ENCODE data around the gene GBX2.

GBX2 gene

DNA sequence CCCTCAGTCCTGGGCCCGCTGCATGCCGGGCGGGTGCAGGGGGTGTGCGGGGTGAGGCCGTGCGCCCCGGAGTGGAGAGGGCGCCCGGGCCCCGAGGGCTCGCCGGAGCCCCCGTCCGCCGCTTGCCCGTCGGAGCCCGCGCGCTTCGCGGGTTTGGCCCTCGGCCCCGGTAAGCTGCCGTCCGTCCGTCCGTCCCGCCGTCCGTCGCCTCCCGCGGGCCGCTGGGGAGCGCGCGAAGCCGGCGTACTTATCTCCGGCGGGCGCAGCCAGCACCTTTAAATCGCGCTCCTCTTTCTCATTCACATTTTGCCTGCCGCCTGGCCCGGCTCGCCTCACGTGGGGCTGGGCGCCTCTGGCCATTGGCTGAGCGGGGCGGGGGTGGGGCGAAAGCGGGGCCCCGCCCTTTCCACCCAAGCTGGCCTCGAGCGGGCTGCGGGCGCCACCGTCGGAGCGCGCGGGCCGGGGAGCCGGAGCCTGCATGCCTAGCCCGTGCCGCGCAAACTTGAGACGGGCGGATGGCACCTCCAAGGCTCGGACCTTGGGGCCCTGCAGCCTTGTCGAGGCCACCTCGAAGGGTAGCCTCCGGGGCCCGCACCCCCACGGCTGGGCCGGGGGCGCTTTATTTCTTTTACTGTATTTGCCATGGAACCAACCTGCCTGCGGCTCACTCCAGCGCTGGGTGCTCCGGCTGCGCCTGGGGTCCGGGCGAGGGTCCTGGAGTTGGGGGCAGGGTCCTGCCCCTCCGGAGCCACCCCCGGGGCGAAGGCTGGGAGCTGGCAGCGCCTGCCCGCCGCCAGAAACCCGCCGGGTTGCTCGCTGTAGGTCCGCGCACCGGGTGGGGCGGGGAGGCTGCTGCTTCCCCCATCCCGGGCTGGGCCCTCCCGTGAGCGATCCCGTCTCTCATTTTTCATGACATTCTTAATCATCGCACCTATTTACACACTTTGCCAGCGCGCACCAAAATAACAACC, at the start of gene GBX2:
TSS of gene GBX2 (minus strand) at position 277 of the 971 bp plus-strand sequence. CDS start 415 bp downstream, outside the sequence.
- Mint-ChIP-seq H3K9me3 (no peaks in the 10 kb centered on the region), H3K4me3 (peak within 1 kb of the TSS; percentile 29 to 41), H3K27me3 (peaks cover 47 to 70% of the 10 kb centered on the region in 2 donors), H3K27ac (peak within 1 kb of the TSS; percentile 94), H3K4me1 (peaks cover 5 to 17% of the 10 kb centered on the region in 2 donors), H3K36me3 (peaks cover 0 to 3% of the 10 kb centered on the region in 2 donors)
- ATAC-seq (replicated peaks) (no peak), DNase-seq (no peak)

DNA sequence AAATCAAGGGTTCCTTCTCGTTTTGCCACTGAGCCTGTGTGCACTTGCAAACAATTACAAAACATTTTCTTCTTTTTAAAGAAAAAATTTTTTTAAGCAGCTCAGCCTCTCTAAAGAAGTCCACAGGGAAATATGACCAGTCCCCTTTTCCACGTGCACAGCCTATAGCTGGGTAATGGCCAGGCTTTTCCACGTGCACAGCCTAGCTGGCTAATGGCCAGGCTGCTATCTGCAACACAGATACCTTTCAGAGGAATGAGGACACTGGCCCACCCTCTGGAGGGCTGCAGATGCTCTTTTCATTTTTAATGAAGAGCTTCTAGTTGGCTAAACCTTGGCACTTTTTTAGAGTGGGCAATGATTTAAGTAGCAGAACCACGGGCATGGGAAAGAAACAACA, 49.7 kb upstream of the GBX2 start:
- Mint-ChIP-seq H3K9me3 (peaks cover 3 to 6% of the 10 kb centered on the region in 2 donors), H3K36me3 (no peaks in the 10 kb centered on the region), H3K27me3 (peaks cover 31% of the 10 kb centered on the region in 2 donors), H3K4me3 (no peak overlapping the region), H3K4me1 (no peaks in the 10 kb centered on the region), H3K27ac (no peak overlapping the region)
- ATAC-seq (replicated peaks) (no peak), DNase-seq (no peak)

DNA sequence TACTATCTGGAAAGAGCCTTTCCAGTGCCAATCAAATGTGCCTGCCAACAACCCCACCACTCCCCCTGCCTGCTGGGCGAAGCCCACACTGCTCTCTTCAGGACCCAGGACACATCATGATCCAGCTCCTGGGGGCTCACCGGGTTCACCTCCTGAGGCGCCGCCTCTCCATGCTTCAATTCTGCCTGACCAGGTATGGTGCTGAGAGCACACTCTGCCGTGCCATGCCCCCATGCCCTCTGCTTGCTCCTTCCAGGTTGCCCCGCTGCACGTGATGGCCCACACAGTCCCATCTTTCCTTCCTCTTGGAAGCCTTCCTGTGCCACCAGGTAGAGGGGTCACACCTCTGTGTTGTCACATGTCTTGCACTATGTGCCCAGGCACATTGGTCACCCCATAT, 48.5 kb upstream of the GBX2 start:
- Mint-ChIP-seq H3K36me3 (no peaks in the 10 kb centered on the region), H3K27ac (no peak overlapping the region), H3K9me3 (peaks cover 3 to 6% of the 10 kb centered on the region in 2 donors), H3K4me3 (no peak overlapping the region), H3K4me1 (no peaks in the 10 kb centered on the region), H3K27me3 (peaks cover 31% of the 10 kb centered on the region in 2 donors)
- ATAC-seq (replicated peaks), result no peak
- no peak for DNase-seq

DNA sequence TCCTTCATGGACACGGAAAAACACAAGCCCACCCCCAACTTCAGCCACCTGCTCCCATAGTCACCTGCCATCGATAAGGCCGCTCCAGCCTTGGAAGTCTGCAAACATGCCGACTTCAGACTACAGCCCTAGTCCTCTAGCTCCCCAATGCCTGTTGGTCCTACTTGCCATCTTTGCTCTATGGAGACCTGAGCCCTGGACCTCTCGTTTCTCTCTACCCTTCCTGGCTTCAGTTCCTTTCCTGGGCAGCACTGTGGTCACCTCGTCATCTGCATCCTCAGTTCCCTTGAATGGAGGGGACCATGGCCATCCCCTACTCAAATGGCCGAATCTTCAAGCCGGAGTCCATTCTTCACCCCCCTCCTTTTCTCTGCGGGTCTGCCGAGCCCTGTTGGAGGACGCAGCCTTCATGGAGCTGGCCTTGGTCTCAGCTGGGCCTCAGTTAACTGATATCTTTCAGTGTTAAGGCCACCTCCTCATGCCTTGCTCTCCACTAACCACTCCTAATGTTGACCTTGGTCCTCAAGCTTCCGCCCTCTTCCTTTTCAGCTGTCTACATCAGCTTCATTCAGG, 47.7 kb upstream of the GBX2 start:
- Mint-ChIP-seq H3K36me3 (no peaks in the 10 kb centered on the region), H3K27ac (no peak overlapping the region)
- no peak for ATAC-seq (replicated peaks)

DNA sequence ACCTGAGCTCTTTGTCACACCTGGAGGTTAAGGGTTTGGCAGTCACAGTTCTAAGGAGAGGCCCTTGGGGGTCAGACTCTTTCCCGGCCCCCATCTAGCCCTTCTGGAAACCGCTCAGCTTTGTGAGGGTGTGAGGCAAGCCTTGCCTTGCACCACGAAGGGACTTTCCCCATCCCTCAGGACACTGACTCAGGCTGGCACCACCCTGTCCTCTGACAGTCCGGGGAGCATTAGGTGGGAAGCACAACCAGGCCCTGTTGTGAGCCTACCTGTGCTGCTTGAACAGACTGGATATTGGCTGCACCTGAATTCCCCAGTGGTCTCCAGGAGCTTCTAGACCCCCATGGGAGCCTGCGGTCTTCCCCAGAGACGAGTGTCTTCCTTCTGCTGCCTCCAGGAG, 47.0 kb upstream of the GBX2 start:
- H3K4me1 Mint-ChIP-seq, result no peaks in the 10 kb centered on the region
- no peak for DNase-seq
- peaks cover 30 to 40% of the 10 kb centered on the region in 2 donors for H3K27me3 Mint-ChIP-seq
- peaks cover 2 to 3% of the 10 kb centered on the region in 2 donors for H3K9me3 Mint-ChIP-seq
- H3K27ac Mint-ChIP-seq, result no peak overlapping the region
- no peak for ATAC-seq (replicated peaks)
- no peak overlapping the region for H3K4me3 Mint-ChIP-seq
- H3K36me3 Mint-ChIP-seq, result no peaks in the 10 kb centered on the region

More for the DNA sequence above, 47.7 kb upstream of the GBX2 start:
- H3K27me3 Mint-ChIP-seq, result peaks cover 33 to 36% of the 10 kb centered on the region in 2 donors
- H3K9me3 Mint-ChIP-seq, result peaks cover 2 to 3% of the 10 kb centered on the region in 2 donors
- no peak overlapping the region for H3K4me3 Mint-ChIP-seq
- DNase-seq, result no peak
- no peaks in the 10 kb centered on the region for H3K4me1 Mint-ChIP-seq

DNA sequence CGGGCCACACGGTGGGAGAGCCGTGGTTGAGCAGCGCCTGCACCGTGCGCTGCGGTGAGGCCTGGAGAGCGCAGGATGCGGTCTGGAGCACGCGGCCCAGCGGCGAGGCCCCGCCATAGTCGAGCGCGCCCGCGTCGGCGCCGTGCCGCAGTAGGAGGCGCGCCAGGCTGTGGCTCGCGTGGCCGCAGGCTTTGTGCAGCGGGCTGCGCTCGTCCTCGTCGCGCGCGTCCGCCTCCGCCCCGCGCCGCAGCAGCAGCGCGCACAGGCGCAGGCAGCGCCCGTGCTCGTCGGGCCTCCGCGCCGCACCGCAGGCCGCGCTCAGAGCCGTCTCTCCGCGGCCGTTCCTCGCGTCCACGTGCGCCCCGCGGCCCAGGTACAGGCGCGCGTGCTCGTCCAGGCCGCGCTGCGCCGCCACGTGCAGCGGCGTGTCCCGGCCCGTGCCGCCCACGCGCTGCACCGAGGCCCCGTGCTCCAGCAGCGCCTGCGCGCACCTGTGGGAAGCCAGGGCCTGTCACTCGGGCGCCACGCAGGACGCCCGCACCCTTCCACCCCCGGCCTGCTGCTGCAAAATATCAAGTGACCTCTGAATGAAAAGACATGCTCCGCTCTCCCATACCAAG, 46.3 kb upstream of the GBX2 start:
- ATAC-seq (replicated peaks) (no peak), DNase-seq (no peak)
- H3K4me3 Mint-ChIP-seq, result no peak overlapping the region
- no peak overlapping the region for H3K27ac Mint-ChIP-seq
- peaks cover 32 to 40% of the 10 kb centered on the region in 2 donors for H3K27me3 Mint-ChIP-seq
- H3K4me1 Mint-ChIP-seq, result no peaks in the 10 kb centered on the region
- H3K9me3 Mint-ChIP-seq, result peaks cover 2 to 3% of the 10 kb centered on the region in 2 donors
- no peaks in the 10 kb centered on the region for H3K36me3 Mint-ChIP-seq

DNA sequence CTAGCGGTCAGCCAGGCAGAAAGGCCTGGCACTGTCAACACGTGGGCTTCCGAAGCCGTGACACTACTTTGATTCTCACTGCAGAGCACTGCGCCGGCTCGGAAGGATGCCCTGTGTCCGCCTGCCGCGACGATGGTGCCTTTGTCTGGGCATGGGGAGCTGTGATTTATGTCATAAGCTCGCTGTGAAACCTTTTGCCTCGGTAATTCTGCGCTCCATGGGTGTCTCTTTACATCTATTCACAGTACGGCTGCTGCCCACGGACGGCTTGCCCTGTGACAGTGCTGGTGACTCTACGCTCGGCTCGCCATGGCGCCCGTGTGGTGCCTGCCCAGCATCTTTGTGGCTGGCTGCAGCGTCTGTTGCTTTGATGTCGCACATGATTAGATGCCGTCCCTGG, 43.1 kb upstream of the GBX2 start:
- no peak overlapping the region for H3K4me3 Mint-ChIP-seq
- H3K27me3 Mint-ChIP-seq, result peaks cover 28 to 32% of the 10 kb centered on the region in 2 donors
- DNase-seq (no peak), ATAC-seq (replicated peaks) (no peak)
- H3K4me1 Mint-ChIP-seq, result no peaks in the 10 kb centered on the region
- peaks cover 0 to 2% of the 10 kb centered on the region in 2 donors for H3K9me3 Mint-ChIP-seq
- H3K36me3 Mint-ChIP-seq, result peaks cover 0 to 2% of the 10 kb centered on the region in 2 donors
- H3K27ac Mint-ChIP-seq, result no peak overlapping the region

DNA sequence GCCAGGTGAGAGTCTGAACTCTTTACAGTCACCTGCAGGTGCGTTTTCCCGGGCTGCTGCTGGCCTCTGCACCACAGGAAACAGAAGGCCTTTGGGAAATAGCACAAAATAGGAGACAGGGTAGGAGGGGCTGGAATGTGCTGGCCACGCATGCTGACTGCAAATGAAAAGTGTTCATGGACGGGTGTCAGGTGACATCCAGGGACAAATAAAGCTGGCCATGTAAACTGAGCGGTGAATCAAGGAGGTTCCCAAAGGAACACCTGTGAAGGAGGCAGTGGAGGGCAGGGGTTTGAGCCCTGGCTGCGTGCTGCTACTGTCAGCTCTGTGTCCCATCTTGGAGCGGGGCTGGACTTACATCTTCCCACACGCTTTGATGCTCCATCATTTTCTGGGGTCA, 42.4 kb upstream of the GBX2 start:
- no peaks in the 10 kb centered on the region for H3K4me1 Mint-ChIP-seq
- H3K4me3 Mint-ChIP-seq, result no peak overlapping the region
- no peak overlapping the region for H3K27ac Mint-ChIP-seq
- H3K36me3 Mint-ChIP-seq, result peaks cover 0 to 2% of the 10 kb centered on the region in 2 donors
- peaks cover 0 to 5% of the 10 kb centered on the region in 2 donors for H3K9me3 Mint-ChIP-seq
- DNase-seq (no peak), ATAC-seq (replicated peaks) (no peak)
- peaks cover 21 to 24% of the 10 kb centered on the region in 2 donors for H3K27me3 Mint-ChIP-seq

DNA sequence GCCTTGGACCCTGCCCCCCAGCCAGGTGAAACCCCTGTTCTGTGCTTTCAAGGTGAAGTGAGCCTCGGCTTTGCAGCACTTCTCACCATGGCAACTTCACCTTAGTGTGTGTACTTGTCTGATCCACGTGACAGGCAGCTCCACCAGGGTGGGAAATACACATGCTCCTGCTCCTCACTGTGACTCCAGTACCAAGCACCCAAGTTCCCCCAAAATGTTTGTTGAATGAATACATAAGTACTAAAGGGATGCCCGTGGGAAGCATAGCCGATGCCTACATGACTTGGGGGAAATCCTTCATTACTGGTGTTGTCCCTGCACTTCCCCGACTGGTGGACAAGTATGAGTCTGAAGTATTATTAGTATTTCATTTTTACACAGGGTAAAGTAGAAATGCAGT, 41.8 kb upstream of the GBX2 start:
- Mint-ChIP-seq H3K9me3 (peaks cover 0 to 5% of the 10 kb centered on the region in 2 donors), H3K36me3 (peaks cover 0 to 2% of the 10 kb centered on the region in 2 donors), H3K27ac (no peak overlapping the region), H3K4me1 (no peaks in the 10 kb centered on the region), H3K27me3 (peaks cover 19 to 23% of the 10 kb centered on the region in 2 donors), H3K4me3 (no peak overlapping the region)
- no peak for ATAC-seq (replicated peaks)
- DNase-seq, result no peak

DNA sequence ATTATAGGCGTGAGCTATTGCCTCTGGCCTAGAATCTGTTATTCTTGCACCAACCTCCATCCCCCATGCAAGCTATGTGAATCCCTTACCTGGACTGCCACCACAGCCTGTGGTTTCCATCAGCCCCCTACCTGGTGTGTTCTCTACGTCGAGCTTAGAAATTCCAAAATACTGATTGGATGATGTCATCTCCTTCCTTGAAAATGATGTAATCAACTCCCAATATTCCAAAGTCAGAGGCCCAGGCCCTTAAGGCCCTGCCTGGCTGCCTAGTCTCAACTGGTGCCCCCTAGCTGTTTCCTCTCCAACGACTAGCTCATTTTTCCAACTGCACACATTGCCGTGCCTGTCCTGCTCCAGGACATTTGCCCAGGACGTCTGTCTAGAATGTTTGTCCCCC, 41.3 kb upstream of the GBX2 start:
- H3K27me3 Mint-ChIP-seq, result peaks cover 19 to 23% of the 10 kb centered on the region in 2 donors
- DNase-seq (no peak), ATAC-seq (replicated peaks) (no peak)
- H3K4me1 Mint-ChIP-seq, result no peaks in the 10 kb centered on the region
- no peak overlapping the region for H3K27ac Mint-ChIP-seq
- no peak overlapping the region for H3K4me3 Mint-ChIP-seq
- H3K9me3 Mint-ChIP-seq, result peaks cover 0 to 5% of the 10 kb centered on the region in 2 donors
- peaks cover 0 to 2% of the 10 kb centered on the region in 2 donors for H3K36me3 Mint-ChIP-seq

DNA sequence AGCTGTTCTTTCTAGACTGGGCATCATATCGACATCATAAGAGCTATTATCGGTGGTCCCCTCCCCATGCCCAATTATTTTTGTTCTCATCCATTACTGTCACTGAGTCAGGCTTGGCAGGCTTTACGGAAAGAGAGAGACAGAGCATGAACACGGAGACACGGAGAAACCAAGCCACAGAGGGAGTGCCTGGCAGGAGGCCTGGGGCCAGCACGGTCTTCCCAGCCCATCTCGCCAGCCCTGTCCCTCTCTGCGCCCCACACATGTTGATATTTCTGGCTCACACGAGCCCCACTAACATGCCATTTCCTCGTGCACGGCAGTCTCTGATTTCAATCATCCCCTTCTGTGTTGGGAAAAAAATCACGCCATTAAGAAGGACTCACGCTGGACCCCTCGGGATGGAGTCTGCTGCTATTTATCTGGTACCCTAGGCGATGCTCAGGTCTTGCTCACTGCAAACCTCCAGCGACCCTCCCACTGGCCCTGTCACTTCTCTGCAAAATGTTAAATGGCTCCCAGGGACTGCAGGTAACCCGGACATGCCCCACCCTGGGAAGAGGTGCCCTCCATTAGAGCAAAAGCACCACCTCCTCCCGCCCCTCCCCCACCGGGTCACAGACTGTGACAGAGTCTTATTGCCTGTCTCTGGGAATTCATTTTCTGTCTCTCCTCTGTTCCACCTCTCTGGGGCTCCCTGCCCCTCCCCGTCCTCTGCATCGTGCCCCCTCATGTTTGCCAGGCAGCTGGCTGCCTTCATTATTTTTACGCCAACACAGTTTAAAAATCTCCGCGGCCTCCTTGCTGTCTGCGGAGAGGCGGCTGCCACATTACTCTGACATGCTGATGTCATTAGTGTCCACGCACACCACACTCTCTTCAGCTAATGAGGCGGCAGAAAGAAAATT, 40.1 kb upstream of the GBX2 start:
- DNase-seq, result no peak
- Mint-ChIP-seq H3K4me1 (no peaks in the 10 kb centered on the region), H3K27ac (no peak overlapping the region), H3K4me3 (no peak overlapping the region), H3K9me3 (peaks cover 0 to 5% of the 10 kb centered on the region in 2 donors), H3K27me3 (peaks cover 13 to 14% of the 10 kb centered on the region in 2 donors), H3K36me3 (peaks cover 0 to 2% of the 10 kb centered on the region in 2 donors)
- ATAC-seq (replicated peaks), result no peak

DNA sequence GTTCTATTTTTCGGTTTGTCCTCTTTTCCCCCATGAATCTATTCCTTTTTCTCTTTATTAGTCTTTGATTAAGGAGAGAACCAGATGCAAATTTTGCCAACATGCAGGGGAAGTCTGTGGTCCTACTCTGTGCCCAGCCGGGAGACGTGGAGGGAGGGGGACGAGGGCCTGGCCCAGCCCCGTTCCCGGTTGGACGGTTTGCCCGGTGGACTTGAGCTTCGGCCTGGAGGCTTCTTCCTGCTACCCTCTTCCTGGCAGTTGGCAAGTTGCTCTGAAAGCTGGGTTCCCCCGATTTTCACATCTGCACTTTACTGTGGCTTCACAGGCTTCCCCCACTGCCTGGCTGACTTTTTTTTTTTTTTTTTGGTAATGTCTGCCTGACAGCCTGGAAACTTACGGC, 39.3 kb upstream of the GBX2 start:
- DNase-seq, result no peak
- H3K36me3 Mint-ChIP-seq, result peaks cover 0 to 2% of the 10 kb centered on the region in 2 donors
- peaks cover 11 to 13% of the 10 kb centered on the region in 2 donors for H3K27me3 Mint-ChIP-seq
- no peak overlapping the region for H3K4me3 Mint-ChIP-seq
- no peak overlapping the region for H3K27ac Mint-ChIP-seq
- H3K9me3 Mint-ChIP-seq, result peaks cover 0 to 5% of the 10 kb centered on the region in 2 donors
- no peak for ATAC-seq (replicated peaks)
- H3K4me1 Mint-ChIP-seq, result no peaks in the 10 kb centered on the region

DNA sequence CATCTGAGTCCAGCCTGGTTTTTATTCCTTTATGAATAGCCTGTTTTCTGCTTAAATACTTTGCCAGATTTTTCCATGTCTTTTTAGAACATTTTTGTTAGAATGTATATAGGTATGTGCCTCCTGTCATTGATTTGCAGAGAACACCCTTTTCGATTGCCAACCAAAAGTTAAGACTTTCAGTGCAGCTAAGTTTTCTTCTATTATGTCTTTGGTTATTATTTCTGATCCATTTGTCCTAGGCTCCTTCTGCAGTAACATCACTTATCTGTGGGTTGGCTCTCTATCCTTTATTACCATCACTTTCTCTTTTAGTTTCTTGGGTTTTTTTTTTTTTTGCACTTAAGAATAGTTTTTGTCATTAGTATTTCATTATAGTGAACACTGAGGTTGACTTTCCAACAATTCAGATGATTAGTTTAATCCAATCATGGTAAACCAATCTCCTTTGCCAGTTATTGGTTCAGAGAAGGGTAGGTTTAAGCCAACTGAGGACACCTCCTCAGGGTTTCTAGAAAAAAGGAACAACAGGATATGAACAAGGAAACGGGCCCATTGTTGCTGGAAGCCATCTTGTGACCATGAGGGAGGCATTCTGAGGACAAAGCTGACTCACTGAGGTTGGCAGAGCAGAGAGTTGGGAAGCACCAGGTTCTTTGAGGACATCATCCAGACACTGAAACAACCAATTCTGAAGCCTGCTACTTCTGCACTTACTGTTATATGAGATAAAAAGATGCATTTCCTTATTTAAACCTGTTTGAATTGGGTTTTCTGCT, 37.9 kb upstream of the GBX2 start:
- no peak for ATAC-seq (replicated peaks)
- Mint-ChIP-seq H3K27me3 (peaks cover 9 to 12% of the 10 kb centered on the region in 2 donors), H3K4me1 (no peaks in the 10 kb centered on the region), H3K27ac (no peak overlapping the region), H3K4me3 (no peak overlapping the region), H3K9me3 (peaks cover 0 to 5% of the 10 kb centered on the region in 2 donors), H3K36me3 (peaks cover 0 to 2% of the 10 kb centered on the region in 2 donors)
- DNase-seq, result no peak
